GM12892 (cell line): ENCODE measurements around the gene PTF1A.

ENCODE experiments used
- POLR2A ChIP-seq: IDR thresholded peaks from 2 replicates; pipeline ENCODE4 v1.6.1; 2011; ENCODE audit warnings: low read depth, low read length, control low read depth
- POLR2AphosphoS5 ChIP-seq: IDR thresholded peaks from 2 replicates; pipeline ENCODE4 v1.6.1; 2011; ENCODE audit warnings: low read depth, low read length, control low read depth
- TAF1 ChIP-seq: IDR thresholded peaks from 2 replicates; pipeline ENCODE4 v1.6.1; 2011; ENCODE audit warnings: low read depth, mild to moderate bottlenecking, control low read depth, low read length, borderline replicate concordance

- TF ChIP-seq POLR2A (no peak), TAF1 (no peak), POLR2AphosphoS5 (no peak)
These were observed 35.5 kb upstream of the PTF1A start for GRCh38 chr10:23156447-23157150.
